NCI-H2227 treated with DMSO at 0.1 percent for 48 hours (cell line): Measurements from ENCODE around the gene ADAMTSL1.
"Not testable (repeated sequence)": the region's sequence is repeated elsewhere in the genome, so short reads cannot be mapped to it uniquely, and the experiment has no call there.

Experiments
- DNase-seq: peaks from one replicate; lab custom pipeline; 2025; lab: John Stamatoyannopoulos, UW

The ADAMTSL1 gene

DNA sequence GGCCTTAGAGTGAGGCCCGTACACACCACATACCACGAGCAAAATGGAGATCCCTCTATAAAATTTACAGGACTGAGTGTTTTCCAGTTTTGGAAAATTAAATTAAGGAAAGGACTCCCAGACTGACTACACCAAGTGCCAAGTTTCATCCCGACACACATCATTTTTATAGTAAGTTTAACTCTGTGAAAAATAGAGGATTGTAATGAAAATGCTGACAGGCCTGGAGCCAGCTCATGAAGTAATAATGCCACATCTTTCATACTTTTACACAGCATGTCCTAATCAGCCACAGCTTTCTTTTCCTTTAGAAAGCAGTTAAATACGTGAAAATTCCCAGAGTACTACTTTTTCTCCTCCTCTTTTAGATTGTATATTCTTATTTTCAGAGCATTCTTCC lies 389.8 kb downstream of the ADAMTSL1 start:
- no peak for DNase-seq

DNA sequence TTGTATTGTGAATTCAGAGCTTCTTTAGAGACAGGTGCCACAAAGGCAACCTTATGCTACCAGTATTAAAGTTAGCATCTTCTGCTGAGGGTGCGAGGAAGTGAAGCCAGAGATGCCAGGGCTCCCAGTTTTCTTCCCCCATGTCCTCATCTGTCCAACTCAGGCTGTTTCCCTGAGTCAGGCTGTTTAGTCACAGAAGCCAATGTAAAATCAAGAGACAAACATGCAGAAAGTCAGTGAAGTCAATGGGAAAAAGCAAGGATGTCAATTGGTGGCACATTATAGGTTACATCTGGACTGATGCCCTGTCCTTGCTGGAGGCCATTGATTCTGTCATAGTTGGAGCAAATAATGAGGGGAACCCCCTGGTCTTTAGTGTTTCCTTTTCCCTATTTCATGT lies 390.6 kb downstream of the ADAMTSL1 start:
- DNase-seq = no peak

DNA sequence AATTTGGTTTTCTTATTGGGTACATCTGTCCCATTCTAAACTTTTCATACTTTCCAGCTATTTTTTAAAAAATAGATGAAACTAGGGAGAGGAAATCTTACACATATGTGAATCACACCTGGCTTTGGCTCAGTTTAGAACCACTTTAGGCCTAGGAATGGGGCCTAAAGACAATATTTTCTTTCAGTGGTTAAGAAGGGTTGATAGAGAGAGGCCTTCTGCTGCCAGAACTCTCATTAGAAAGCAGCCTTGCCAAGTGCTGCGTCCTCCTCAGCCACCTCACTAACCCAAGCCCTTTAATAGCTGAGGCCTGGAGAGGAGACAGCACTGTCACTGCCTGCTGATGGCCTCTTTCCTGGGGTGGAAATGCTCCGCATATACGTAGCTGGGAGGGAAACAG lies 391.6 kb downstream of the ADAMTSL1 start:
- no peak for DNase-seq

DNA sequence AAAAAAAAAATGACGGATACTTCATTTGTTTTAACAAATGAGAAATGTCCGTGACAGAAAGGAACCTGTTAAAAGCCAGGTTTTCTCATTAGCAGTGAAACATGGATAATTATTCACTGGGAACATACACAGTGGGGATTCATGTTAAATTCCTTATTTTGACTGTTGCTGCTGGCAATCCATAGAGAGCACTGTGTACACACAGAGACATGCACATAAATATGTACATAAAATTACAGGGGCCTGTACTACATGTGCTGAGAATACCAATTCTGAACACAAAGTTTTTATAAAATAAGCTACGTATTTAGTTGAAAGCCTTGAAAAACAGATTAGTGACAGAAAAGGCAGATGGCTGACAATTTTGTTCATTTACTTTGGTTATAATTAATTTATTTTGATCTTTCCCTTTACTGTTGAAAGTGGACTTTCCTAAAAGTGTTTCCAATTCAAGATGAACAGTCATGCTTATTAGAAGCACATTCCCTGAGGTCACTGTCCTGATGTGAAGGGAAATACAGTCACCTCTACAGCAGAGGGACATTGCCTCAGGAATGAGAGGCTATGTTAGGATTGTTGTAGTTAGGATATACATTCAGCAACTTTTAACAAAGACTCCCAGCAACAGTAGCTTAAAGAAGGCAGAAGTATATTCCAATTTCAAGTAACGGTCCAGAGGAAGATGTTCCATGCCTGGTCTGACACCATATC lies 392.3 kb downstream of the ADAMTSL1 start:
- DNase-seq = no peak

DNA sequence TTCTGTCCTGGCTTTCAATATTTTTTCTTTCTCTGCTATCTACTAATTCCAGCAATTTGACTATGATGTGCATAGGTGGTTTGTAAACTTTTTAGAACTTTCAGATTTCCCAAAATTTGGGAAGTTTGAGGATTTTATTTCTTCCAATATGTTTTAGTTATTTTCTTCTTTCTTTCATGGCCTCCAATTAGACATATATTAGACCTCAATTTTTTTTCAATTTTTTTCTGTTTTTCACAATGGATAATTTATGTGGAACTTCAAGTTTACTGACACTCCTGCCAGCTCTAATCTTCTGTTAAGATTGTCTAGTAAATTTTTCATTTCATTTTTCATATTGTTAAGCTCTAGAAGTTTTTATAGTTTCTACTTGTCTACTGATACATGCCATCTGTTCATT lies 395.8 kb downstream of the ADAMTSL1 start:
- no peak for DNase-seq

DNA sequence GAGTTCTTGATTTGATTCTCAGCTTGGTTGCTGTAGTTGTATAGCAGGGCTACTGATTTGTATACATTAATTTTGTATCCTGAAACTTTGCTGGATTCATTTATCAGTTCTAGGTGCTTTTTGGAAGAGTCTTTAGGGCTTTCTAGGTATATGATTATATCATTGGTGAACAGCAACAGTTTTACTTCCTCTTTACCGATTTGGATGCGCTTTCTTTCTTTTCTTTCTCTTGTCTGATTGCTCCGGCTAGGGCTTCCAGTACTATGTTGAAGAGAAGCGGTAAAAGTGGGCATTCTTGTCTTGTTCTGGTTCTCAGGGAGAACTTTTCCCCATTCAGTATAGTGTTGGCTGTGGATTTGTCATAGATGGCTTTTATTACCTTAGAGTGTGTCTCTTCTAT lies 400.1 kb downstream of the ADAMTSL1 start:
- DNase-seq = no peak

DNA sequence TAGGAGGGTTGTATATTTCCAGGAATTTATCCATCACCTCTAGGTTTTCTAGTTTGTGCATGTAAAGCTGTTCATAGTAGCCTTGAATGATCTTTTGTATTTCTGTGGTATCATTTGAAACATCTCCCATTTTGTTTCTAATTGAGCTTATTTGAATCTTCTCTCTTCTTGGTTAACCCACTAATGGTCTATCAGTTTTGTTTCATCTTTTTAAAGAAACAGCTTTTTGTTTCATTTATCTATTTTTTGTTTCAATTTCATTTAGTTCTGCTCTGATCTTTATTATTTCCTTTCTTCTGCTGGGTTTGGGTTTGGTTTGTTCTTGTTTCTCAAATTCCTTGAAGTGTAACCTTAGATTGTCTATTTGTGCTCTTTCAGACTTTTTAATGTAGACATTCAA lies 401.0 kb downstream of the ADAMTSL1 start:
- DNase-seq = not testable (repeated sequence)

DNA sequence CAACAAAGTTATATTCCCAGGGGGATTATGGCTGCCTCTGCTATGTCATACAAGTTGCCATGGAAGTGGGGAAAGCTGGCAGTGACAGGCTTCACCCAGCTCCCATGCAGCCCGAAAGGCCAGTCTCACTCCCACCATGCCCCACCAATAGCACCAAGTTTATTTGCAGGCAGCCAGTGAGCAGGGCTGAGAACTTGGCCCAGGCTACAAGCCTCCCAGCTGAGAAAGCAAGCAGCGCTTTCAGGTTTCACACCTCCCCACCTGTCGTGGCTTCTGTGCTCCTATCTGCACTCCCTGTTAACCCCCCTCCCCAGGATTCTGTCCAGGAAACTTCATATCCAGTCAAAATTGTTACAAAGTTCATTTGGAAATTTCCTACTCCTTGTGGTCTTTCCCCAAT lies 404.0 kb downstream of the ADAMTSL1 start:
- no peak for DNase-seq

DNA sequence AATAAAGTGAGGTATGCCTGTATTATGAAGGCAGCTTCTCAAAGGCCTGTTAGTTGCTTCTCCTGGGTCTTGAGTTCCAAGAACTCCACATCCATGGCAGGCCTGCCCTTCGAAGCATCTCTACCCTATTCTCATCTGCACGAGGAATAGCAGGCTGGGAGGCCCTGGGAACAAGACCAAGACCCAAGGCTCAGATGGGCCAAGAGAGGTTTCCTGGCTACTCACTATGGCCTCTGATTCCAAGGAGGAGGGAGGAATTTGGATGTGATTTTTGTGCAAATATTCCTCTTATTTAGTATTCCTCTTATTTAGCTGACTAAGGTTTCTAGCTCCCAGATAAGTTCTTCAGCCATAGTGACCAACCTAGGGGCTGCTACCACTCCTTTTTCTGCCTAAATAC lies 407.8 kb downstream of the ADAMTSL1 start:
- DNase-seq = no peak

DNA sequence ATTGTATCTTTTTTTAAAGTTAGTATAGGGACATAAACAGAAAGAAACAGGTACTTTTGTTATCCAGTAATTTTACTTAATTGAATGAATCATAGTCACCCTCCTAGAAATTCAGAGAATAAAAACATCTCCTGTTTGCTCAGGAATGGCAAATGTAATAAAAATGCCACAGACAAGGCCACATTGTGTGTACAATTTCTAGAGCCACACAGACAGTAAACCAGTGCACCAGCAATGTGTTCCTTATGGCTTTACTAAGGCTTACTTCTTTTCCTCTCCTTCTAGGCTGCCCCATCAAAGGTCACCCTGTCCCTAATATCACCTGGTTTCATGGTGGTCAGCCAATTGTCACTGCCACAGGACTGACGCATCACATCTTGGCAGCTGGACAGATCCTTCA lies 413.6 kb downstream of the ADAMTSL1 start:
- DNase-seq = no peak

DNA sequence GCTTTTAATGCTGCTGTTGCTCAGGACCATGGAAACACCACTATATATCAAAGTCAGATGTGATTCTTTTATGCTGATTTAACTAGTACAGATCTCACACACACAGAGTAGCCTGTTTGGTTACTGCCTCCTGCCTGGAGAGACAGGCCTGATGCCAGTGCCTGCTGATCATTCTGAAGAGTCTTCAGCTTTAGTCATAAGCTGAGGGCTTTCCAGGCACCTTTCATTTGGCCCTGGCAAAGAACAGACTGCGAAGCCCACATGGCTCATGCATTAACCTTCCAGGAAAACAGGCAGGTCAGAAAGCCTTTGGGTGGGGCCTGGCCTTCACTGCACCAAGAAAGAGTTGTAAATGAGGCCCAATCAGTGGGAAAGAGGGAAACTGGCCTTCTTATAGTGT lies 414.3 kb downstream of the ADAMTSL1 start:
- no peak for DNase-seq

DNA sequence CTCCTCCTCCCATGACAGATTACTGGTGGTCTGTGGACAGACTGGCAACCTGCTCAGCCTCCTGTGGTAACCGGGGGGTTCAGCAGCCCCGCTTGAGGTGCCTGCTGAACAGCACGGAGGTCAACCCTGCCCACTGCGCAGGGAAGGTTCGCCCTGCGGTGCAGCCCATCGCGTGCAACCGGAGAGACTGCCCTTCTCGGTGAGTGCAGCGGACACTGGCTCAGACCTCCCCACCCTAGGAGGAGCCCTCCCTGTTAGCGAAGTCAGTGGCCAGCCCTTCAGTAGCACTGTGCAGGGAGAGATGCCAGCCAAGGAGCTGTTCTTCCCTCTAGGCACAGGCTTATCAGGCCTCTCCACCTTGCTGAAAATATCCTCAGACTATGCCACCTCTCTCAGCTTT lies 415.6 kb downstream of the ADAMTSL1 start:
- no peak for DNase-seq

DNA sequence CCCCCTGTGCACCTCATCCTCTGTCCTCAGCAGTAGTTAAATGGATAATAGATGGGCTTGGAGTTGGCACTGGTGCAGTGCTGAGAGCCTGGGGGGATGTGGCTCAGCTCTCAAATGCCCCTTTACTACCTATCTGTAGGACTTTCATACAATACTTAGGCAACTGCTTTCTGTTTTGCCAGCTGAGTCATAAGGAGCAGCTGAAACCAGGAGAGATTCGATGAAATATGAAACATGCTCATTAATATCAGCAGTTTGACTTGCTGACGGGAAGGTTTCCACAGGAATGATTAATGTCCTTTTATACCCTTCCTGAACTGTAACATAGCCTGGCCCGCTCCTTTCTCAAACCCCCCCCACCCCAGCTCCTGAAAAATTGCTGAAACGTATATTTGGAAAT lies 416.4 kb downstream of the ADAMTSL1 start:
- no peak for DNase-seq

DNA sequence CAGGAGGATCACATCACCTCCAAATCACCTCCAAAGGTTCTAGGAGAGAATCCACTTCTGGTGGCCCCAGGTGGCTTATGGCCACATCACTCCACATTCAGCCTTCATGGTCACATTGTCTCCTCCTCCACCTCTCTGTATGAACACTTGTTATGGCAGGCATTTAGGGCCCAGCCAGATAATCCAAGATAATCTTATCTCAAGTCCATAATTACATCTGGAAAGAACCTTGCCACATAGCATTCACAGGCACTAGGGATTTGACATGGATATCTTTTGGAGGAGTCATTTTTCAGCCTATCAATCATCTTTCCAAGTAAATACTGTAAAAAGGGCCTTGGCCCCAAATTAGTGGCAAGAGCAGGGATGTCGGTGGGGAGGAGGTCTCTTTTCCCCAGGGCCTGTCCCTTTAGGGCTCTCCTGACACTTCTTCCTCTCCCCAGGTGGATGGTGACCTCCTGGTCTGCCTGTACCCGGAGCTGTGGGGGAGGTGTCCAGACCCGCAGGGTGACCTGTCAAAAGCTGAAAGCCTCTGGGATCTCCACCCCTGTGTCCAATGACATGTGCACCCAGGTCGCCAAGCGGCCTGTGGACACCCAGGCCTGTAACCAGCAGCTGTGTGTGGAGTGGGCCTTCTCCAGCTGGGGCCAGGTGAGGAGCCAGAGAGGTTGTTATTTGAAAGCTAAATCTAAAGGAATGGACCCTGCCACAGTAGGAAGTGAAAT lies 418.2 kb downstream of the ADAMTSL1 start:
- DNase-seq = no peak

DNA sequence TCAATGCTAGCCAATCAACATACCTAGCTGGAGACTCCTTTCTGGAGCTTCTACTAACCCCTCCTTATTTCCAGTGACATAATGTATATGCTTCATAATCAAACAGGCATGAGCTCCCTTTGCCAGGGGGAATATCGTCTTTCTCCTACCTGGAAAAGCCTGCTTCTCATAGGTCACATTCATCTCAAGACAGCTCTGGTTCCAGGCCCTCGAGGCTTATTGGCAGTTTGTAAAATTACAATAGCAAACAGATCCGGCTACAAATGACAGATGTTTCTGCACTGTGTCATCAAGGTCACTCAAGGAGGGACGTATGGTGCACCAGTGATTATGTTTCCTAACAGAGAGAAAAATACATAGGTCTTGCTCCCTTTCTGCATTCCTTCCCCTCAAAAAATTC lies 419.1 kb downstream of the ADAMTSL1 start:
- no peak for DNase-seq

DNA sequence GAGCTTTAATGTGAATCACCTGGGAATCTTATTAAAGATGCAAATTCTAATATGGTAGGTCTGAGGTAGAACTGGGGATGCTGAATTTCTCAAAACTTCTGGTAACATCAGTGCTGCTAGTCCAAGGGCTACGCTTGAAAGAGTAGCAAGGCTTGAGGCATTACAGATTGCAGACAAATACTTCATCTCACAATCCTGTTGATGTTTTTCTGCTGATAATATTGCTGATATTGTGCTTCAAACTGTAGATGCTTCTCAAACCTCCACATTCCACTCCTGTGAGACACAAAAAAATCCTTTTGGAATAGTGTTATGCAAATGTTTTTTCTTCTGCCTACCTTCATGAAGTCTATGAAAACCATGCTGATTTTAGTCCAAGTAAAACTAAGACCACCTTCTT lies 419.5 kb downstream of the ADAMTSL1 start:
- DNase-seq = no peak

DNA sequence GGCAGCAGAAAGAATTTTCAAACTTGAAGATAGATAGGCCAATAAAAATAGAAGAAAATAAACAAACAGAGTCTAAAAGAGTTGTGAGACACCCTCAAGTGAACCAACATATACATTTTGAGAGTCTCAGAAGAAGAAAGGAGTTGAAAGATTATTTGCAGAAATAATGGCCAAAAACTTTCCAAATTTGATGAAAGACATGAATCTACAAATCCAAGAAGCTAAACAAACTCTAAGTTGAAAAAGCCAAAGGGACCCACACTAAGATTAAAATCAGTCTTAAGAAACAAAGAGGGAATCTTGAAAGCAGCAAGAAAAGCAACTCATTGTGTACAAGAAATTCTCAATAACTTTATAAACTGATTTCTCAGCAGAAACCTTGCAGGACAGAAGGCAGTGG lies 422.1 kb downstream of the ADAMTSL1 start:
- DNase-seq = no peak

DNA sequence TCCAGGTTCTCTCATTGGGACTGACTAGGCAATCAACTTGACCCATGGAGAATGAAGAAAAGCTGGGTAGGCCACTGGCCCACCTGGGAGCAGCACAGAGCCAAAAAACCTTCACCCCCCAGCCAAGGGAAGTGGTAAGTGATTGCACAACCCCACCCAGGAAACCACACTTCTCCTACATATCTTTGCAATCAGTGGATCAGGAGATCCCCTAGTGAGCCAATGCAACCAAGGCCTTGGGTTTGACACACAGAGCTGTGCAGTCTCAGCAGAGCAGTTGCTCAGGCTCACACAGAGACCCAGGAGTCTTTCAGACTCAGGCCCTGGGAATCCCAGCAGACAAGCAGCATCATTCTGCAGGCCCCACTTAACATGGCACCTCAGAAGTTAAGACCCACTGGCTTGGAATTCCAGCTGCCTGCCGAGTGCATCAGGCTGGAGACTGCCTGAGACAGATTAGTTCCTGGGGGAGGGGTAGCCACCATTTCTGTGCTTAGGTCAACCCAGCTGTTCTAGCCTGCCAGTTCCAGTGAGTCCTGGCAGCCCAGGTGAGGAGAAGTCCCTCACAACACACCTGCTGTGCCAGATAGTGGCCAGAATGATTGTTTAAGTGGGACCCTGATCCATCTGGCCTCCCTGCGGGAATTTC lies 422.7 kb downstream of the ADAMTSL1 start:
- no peak for DNase-seq

DNA sequence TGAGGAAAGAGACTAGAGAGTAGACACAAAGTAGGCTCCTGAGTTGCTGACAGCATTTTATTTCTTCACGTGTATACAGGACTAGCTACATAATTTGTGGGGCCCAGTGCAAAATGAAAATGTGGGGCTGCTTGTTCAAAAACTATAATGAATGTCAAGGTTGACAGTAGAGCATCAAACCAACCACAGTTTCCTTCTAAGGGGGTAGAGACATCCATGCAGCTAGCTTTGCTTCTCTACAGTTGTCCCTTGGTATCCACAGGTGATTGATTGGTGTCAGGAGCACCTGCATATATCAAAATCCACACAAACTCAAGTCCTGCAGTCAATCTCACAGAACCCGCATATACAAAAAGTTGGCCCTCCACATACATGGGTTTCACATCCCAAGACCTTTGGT lies 429.5 kb downstream of the ADAMTSL1 start:
- no peak for DNase-seq

DNA sequence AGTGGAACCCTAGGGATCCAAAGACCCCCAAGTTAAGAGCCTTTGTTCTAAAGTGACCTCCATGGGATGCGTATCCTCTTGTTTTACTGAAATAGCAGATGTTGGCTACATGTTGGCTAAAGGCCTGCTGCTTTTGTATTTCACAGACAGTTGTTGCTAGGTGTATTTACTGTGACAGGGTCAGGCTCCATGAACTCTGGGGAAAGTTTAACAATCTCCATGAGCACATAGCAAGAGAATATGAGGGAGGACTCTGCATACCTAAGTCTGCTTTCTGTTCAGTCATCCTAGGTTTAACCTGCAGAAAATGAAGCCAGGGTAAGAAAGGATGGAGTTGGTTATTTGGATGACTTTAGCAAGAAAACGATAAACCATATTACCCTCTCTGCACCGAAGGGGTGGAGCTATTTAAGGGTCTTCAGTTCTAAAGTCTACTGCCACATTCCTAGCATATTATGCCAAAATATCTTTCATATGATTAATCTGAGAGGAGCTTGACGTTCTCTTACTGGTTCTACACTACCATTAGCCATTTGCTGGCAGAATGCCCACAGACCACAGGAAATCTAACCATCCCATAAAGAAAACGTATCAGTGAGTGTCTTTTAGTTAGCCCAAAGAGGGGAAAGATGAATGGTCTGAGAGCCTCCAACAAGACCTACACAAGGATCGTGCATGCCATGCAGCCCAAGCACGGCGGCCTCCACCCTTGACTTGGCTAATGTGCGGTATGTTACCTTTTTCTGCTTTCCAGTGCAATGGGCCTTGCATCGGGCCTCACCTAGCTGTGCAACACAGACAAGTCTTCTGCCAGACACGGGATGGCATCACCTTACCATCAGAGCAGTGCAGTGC lies 431.3 kb downstream of the ADAMTSL1 start:
- no peak for DNase-seq

DNA sequence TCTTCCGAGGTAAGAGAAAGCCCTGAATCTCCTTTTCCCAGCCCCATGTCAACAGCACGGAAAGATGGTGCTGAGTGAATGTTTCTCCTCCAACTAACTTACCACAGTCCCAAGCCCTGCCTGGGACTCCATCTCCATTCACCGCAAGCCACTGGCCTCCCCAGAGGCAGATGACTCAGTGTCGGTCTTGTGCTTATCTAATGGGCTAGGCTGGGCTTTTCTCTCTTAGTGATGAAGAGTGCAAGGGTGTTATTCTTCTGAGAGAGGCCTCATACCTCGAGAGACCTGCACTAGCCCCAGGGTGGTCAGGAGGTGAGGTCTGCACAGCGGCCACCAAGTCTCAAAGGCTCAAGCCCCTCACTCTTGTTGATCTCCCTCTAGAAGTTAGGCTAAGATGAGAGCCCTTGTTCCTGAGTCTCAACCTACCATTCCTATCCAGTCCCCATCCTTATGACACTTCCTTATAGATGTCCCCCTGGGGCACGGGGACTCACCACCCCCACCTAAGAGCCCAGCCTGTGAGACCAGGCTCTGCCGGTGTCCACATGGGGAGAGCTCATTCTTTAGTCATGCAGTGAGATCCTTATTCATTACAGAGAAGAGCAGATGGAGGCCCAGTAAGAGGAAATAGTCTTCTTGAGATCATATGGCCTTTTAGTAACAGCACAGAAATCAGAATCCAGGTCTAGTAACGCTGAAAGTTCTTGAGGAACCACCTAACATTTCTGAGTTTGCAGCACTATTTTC lies 432.1 kb downstream of the ADAMTSL1 start:
- no peak for DNase-seq
